CD4-positive, alpha-beta memory T cell (primary cell): ENCODE results near the gene ZNF354C. TPM values are rescaled to one million over a fixed set of nuclear protein-coding genes. Genes with fewer than 3 reads are reported as not detected.

Experiments used
- CTCF ChIA-PET: fragments of 350-600 bp; sonication (Branson Sonifier 250); formaldehyde crosslinking; loops from one replicate; lab custom pipeline; 2021; ENCODE audit warnings: inconsistent platforms; ENCODE audit not compliant: partially characterized antibody; lab: Charles Lee
- POLR2A ChIA-PET: fragments of 350-600 bp; sonication (Branson Sonifier 250); formaldehyde crosslinking; loops from one replicate; lab custom pipeline; 2021; ENCODE audit not compliant: partially characterized antibody; lab: Charles Lee
- DNase-seq, 5 donors: peaks; one replicate each; pipeline versions ENCODE4 v3.0.0 to v3.0.0-alpha.2; 2020 to 2022; ENCODE audit warnings: mixed read lengths in 1 of 5
- H3K27ac ChIP-seq: one replicate; pipeline ENCODE4 v1.7.0; 2013; ENCODE audit warnings: low read depth, low read length
- H3K27me3 ChIP-seq: 2 replicates; pipeline ENCODE4 v1.7.0; 2013; ENCODE audit warnings: mild to moderate bottlenecking, low read length, moderate library complexity; ENCODE audit not compliant: insufficient read depth
- H3K36me3 ChIP-seq: 2 replicates; pipeline ENCODE4 v1.7.0; 2013; ENCODE audit warnings: mild to moderate bottlenecking, low read length, moderate library complexity; ENCODE audit not compliant: insufficient read depth
- H3K4me1 ChIP-seq: 2 replicates; pipeline ENCODE4 v1.7.0; 2013; ENCODE audit warnings: mild to moderate bottlenecking, low read length, moderate library complexity; ENCODE audit not compliant: insufficient read depth
- H3K4me3 ChIP-seq, 2 donors: one replicate each; pipeline ENCODE4 v1.7.0; 2013; ENCODE audit warnings: low read length in 2 of 2, mild to moderate bottlenecking in 1 of 2
- H3K9me3 ChIP-seq, 2 donors: one replicate each; pipeline ENCODE4 v1.7.0; 2013; ENCODE audit warnings: low read length in 2 of 2, control low read depth in 1 of 2; ENCODE audit not compliant: control insufficient read depth in 1 of 2
- H3K27ac Mint-ChIP-seq, 7 donors: one replicate each; pipeline ENCODE4 v1.8.0; 2020 to 2021; ENCODE audit warnings: mixed read lengths in 7 of 7, mild to moderate bottlenecking in 6 of 7, inconsistent platforms in 3 of 7, moderate library complexity in 3 of 7
- H3K27me3 Mint-ChIP-seq, 2 donors: one replicate each; pipeline ENCODE4 v1.8.0; 2020 to 2021; ENCODE audit warnings: mixed read lengths in 2 of 2
- H3K36me3 Mint-ChIP-seq, 2 donors: one replicate each; pipeline ENCODE4 v1.8.0; 2020 to 2021; ENCODE audit warnings: mixed read lengths in 2 of 2, inconsistent platforms in 1 of 2, mild to moderate bottlenecking in 1 of 2
- H3K4me1 Mint-ChIP-seq, 4 donors: one replicate each; pipeline ENCODE4 v1.8.0; 2020 to 2021; ENCODE audit warnings: mixed read lengths in 4 of 4, mild to moderate bottlenecking in 1 of 4
- H3K4me3 Mint-ChIP-seq, 8 donors: one replicate each; pipeline ENCODE4 v1.8.0; 2020 to 2021; ENCODE audit warnings: mixed read lengths in 8 of 8, mild to moderate bottlenecking in 7 of 8, moderate library complexity in 6 of 8, inconsistent platforms in 3 of 8
- H3K9me3 Mint-ChIP-seq, 8 donors: one replicate each; pipeline ENCODE4 v1.8.0; 2020 to 2021; ENCODE audit warnings: mixed read lengths in 8 of 8, mild to moderate bottlenecking in 5 of 8, inconsistent platforms in 3 of 8, moderate library complexity in 1 of 8
- intact Hi-C: fragments of 100-400 bp; cut with micrococcal nuclease; formaldehyde crosslinking; loops from one replicate; pipeline ENCODE4 v1.15.1; 2023
- polyA plus RNA-seq, 2 donors: library from polyadenylated mRNA; unstranded; fragments of 300-500 nt; fragmentation: Illumina TruSeq; gene quantifications; one replicate each; pipeline ENCODE4 v1.2.3, GENCODE V29; 2021
- total RNA-seq, 2 experiments: library from RNA; stranded (reverse); gene quantifications; one replicate each; pipeline ENCODE4 v1.2.3, GENCODE V29; 2021

Gene ZNF354C
- total and polyA plus RNA-seq, 4 experiments from 2014 or later: 1.3 to 11.3 (median 6.4) TPM

DNA sequence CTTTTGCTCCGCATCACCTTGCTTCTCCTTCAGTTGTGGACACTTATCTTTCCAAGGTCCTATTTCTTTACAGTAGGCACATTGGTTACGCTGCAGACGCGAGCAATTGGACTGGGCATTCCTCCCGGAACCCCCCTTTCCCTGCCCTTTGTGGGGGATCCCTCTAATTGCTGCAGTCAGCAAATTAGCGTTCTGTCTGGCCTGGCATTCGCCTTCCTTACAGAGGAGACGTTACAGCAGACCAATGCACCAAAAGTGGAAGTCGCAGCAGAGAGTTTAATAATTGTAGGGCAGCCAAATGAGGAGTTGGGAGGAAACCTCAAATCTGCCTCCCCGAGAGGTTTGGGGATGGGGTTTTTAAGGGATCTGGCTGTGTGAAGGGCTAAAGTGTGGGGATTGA, 5.3 kb upstream of the ZNF354C start:
- Histone ChIP-seq H3K27me3 (no peaks in the 10 kb centered on the region), H3K27ac (no peak overlapping the region), H3K9me3 (no peaks in the 10 kb centered on the region), H3K4me1 (no peaks in the 10 kb centered on the region), H3K36me3 (no peaks in the 10 kb centered on the region), H3K4me3 (no peak overlapping the region)
- POLR2A ChIA-PET: no interaction called here
- DNase-seq: no peak
- peaks cover 0 to 3% of the 10 kb centered on the region in 2 donors for H3K36me3 Mint-ChIP-seq
- peaks cover 0 to 9% of the 10 kb centered on the region in 2 donors for H3K27me3 Mint-ChIP-seq
- peaks cover 5 to 6% (median 6%) of the 10 kb centered on the region in 4 donors for H3K4me1 Mint-ChIP-seq
- CTCF ChIA-PET: no interaction called here
- intact Hi-C loops: no loop called here
- H3K4me3 Mint-ChIP-seq: peak overlapping the region in 1 of 8 donors; percentile 51
- H3K9me3 Mint-ChIP-seq: peaks cover 0 to 11% (median 4%) of the 10 kb centered on the region in 8 donors
- no peak overlapping the region for H3K27ac Mint-ChIP-seq

DNA sequence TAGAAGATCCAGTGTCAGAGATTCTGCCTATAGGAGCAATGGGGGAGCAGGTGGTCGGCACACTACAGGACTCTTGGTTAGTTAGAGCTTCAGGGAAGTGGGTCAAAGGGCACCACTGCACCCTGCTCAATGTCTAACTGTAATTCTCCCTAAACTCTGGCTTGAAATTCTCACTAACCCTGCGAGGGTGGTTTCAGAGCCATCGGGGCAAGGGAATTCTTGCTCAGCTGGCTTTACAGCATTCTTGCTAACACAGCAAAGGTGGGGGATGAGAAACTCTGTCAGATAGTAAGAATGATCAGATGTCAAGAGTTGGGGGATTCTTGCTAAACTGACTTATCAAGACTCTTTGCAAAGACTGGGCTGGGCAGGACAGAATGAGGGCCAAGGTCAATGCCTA, 4.7 kb upstream of the ZNF354C start:
- Histone ChIP-seq H3K36me3 (no peaks in the 10 kb centered on the region), H3K27ac (no peak overlapping the region), H3K4me3 (no peak overlapping the region), H3K9me3 (no peaks in the 10 kb centered on the region), H3K4me1 (no peaks in the 10 kb centered on the region), H3K27me3 (no peaks in the 10 kb centered on the region)
- Mint-ChIP-seq H3K27ac (no peak overlapping the region), H3K9me3 (peaks cover 0 to 11% (median 4%) of the 10 kb centered on the region in 8 donors), H3K4me1 (peaks cover 5 to 11% (median 8%) of the 10 kb centered on the region in 4 donors), H3K27me3 (peaks cover 0 to 9% of the 10 kb centered on the region in 2 donors), H3K4me3 (no peak overlapping the region), H3K36me3 (peaks cover 0 to 5% of the 10 kb centered on the region in 2 donors)
- CTCF ChIA-PET: no interaction called here
- DNase-seq: no peak
- POLR2A ChIA-PET: no interaction called here
- intact Hi-C loops: no loop called here

DNA sequence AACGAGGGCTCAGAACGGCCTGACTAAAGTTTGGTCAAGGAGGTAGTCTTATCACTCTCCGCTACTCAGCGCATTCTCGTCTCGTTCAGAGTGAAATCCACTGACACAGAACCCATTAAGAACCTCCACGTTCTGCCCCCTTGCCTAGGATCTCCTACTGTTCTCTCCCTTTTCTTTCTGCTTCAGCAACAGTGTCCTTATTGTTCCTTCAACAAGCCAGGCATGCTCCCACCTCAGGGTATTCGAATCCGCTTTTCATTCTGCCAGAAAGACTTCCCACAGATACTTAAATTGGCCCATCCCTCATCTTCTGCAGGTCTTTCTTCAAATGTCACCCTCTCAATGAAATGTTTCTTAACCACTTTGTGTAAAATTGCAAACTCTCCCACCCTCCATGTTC, 4.3 kb upstream of the ZNF354C start:
- H3K9me3 ChIP-seq: no peaks in the 10 kb centered on the region
- CTCF ChIA-PET: no interaction called here
- DNase-seq: no peak
- Mint-ChIP-seq H3K27me3 (peaks cover 0 to 9% of the 10 kb centered on the region in 2 donors), H3K27ac (no peak overlapping the region), H3K4me1 (peaks cover 6 to 14% (median 10%) of the 10 kb centered on the region in 4 donors), H3K4me3 (no peak overlapping the region), H3K9me3 (peaks cover 0 to 11% (median 3%) of the 10 kb centered on the region in 8 donors), H3K36me3 (peaks cover 0 to 5% of the 10 kb centered on the region in 2 donors)
- H3K36me3 ChIP-seq: no peaks in the 10 kb centered on the region
- intact Hi-C loops: no loop called here
- H3K27me3 ChIP-seq: no peaks in the 10 kb centered on the region
- H3K4me1 ChIP-seq: peaks cover 3% of the 10 kb centered on the region
- no peak overlapping the region for H3K27ac ChIP-seq
- POLR2A ChIA-PET: no interaction called here
- no peak overlapping the region for H3K4me3 ChIP-seq

DNA sequence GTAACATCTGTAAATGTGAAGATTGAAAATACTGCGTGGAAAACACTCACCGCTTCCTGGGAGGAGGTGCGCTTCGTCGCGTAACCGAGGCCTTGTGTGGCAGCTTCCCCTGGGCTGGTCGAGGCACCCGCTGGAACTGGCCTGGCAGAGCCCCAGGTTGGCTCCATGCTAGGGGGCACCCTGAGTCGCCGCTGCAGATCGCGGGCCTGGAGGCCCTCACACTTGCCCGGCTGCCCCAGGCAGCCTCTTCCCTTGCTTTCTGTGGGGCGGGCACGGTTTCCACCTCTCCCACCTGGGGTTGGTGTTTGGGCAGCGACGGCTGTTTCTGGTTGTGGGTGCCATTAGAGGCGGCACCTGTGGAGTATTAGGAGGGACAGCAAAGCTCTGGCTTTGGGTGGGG, 852 bp downstream of the ZNF354C start:
- Mint-ChIP-seq H3K4me3 (peak overlapping the region; percentile 88 to 99 (median 94)), H3K27me3 (peaks cover 0 to 1% of the 10 kb centered on the region in 2 donors), H3K9me3 (peaks cover 0 to 20% (median 17%) of the 10 kb centered on the region in 8 donors), H3K36me3 (peaks cover 43 to 44% of the 10 kb centered on the region in 2 donors), H3K4me1 (peaks cover 14 to 41% (median 27%) of the 10 kb centered on the region in 4 donors), H3K27ac (peak overlapping the region in 5 of 7 donors; percentile 40 to 83 (median 75))
- Histone ChIP-seq H3K4me3 (peak overlapping the region; percentile 54 to 61), H3K36me3 (peaks cover 1% of the 10 kb centered on the region), H3K27me3 (no peaks in the 10 kb centered on the region), H3K9me3 (no peaks in the 10 kb centered on the region), H3K4me1 (peaks cover 14% of the 10 kb centered on the region), H3K27ac (no peak overlapping the region)
- intact Hi-C loops: no loop called here
- ChIA-PET CTCF (interaction anchor here (1.4 to 2.6 kb wide), 3 partner anchors 39 to 330 kb away, joined by 4 to 24 read pairs (median 13); partner anchors contain the start of genes ZNF354A and ZNF354B), POLR2A (interaction anchor here (1.6 to 2.2 kb wide), 8 partner anchors 10 to 434 kb away, joined by 4 to 32 read pairs (median 8); partner anchors contain the start of genes CLK4, ZFP2, ZNF354A and ZNF354B)
- DNase-seq: peak in 1 of 5 donors; percentile 0

DNA sequence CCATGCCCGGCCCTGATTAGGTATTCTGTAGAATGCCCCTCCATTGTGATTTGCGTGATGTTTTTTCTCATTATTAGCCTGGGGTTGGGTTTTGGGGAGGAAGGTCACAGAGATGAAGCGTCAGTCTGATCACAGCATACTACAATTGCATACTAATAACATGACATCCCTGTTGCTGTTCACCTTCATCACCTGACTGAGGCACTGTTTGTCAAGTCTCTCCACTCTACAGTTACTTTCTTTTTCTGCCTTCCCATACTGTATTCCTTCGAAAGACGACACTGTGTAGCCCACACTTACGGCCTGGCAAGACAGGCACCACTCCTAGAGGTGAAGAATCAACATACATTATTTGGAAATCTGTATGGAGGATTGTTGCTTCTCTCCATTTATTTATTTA, 5.5 kb downstream of the ZNF354C start:
- H3K36me3 ChIP-seq: peaks cover 13% of the 10 kb centered on the region

DNA sequence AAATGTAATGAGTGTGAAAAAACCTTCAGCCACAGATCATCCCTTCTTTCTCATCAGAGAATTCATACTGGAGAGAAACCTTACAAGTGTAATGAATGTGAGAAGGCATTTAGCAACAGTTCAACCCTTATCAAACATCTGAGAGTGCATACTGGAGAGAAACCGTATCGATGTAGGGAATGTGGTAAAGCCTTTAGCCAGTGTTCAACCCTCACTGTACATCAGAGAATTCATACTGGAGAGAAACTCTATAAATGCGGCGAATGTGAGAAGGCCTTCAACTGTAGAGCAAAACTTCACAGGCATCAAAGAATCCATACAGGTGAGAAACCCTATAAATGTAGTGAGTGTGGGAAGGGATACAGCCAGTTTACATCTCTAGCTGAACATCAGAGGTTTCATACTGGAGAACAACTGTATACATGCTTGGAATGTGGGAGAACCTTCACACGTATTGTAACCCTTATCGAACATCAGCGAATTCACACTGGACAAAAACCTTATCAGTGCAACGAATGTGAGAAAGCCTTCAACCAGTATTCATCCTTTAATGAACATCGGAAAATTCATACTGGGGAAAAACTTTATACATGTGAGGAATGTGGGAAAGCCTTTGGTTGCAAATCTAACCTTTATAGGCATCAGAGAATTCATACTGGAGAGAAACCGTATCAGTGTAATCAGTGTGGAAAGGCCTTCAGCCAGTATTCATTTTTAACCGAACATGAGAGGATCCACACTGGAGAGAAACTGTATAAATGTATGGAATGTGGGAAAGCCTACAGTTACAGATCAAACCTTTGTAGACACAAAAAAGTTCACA, 19.2 kb downstream of the ZNF354C start:
- H3K27me3 ChIP-seq: no peaks in the 10 kb centered on the region
- H3K4me1 ChIP-seq: no peaks in the 10 kb centered on the region
- no peak for DNase-seq
- Mint-ChIP-seq H3K27ac (no peak overlapping the region), H3K4me1 (no peaks in the 10 kb centered on the region), H3K4me3 (no peak overlapping the region), H3K36me3 (peaks cover 67 to 70% of the 10 kb centered on the region in 2 donors), H3K27me3 (no peaks in the 10 kb centered on the region), H3K9me3 (peaks cover 3 to 94% (median 83%) of the 10 kb centered on the region in 8 donors)
- H3K36me3 ChIP-seq: peaks cover 30% of the 10 kb centered on the region
- no peak overlapping the region for H3K4me3 ChIP-seq
- POLR2A ChIA-PET: no interaction called here
- intact Hi-C loops: no loop called here
- CTCF ChIA-PET: no interaction called here
- H3K27ac ChIP-seq: no peak overlapping the region
- peaks cover 16 to 72% of the 10 kb centered on the region in 2 donors for H3K9me3 ChIP-seq

More for the DNA sequence above, 5.5 kb downstream of the ZNF354C start:
- no peak overlapping the region for H3K4me3 ChIP-seq
- ChIA-PET POLR2A (no interaction called here), CTCF (no interaction called here)
- no peak for DNase-seq
- H3K36me3 Mint-ChIP-seq: peaks cover 80 to 86% of the 10 kb centered on the region in 2 donors
- peaks cover 0 to 12% of the 10 kb centered on the region in 2 donors for H3K9me3 ChIP-seq
- H3K4me3 Mint-ChIP-seq: no peak overlapping the region
- H3K27ac Mint-ChIP-seq: no peak overlapping the region
- H3K4me1 ChIP-seq: peaks cover 12% of the 10 kb centered on the region
- peaks cover 8 to 29% (median 21%) of the 10 kb centered on the region in 4 donors for H3K4me1 Mint-ChIP-seq
- H3K27me3 Mint-ChIP-seq: no peaks in the 10 kb centered on the region
- no peak overlapping the region for H3K27ac ChIP-seq
- peaks cover 0 to 64% (median 55%) of the 10 kb centered on the region in 8 donors for H3K9me3 Mint-ChIP-seq
- intact Hi-C loops: no loop called here
- H3K27me3 ChIP-seq: no peaks in the 10 kb centered on the region

DNA sequence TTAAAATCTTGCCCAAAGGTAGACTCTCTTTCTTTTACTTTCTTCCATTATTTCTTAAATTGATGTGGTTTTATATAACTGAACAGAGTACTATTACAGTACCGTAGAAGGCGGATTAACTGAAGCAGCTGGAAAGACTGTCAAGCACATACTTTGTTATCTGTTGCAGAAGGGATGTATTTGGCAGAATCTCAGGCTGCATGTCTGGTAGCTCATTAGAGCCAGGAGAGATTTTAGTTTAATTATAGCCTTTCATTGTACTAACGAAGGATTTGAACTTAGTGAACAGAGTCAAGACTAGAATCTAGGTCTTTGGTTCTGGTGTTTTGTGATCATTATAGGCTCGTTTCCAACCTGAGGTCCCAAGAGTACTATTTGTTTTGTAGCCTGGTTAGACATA, 20.6 kb downstream of the ZNF354C start:
- Mint-ChIP-seq H3K4me3 (no peak overlapping the region), H3K27ac (no peak overlapping the region), H3K9me3 (peaks cover 3 to 97% (median 86%) of the 10 kb centered on the region in 8 donors), H3K27me3 (no peaks in the 10 kb centered on the region), H3K4me1 (no peaks in the 10 kb centered on the region), H3K36me3 (peaks cover 59 to 61% of the 10 kb centered on the region in 2 donors)
- CTCF ChIA-PET: no interaction called here
- POLR2A ChIA-PET: no interaction called here
- H3K4me3 ChIP-seq: no peak overlapping the region
- intact Hi-C loops: no loop called here
- H3K4me1 ChIP-seq: no peaks in the 10 kb centered on the region
- no peak overlapping the region for H3K27ac ChIP-seq
- DNase-seq: no peak
- H3K27me3 ChIP-seq: no peaks in the 10 kb centered on the region
- peaks cover 16 to 78% of the 10 kb centered on the region in 2 donors for H3K9me3 ChIP-seq
- H3K36me3 ChIP-seq: peaks cover 30% of the 10 kb centered on the region
